MM.1S (cell line): ENCODE measurements around the gene PLXNA2.

ENCODE experiments used
- DNase-seq: peaks from one replicate; pipeline ENCODE4 v3.0.0-alpha.2; 2015
- H2AFZ ChIP-seq: fragments of 300-600 bp; sonication (generic); 2 replicates; pipeline ENCODE4 v1.6.0; 2016; ENCODE audit warnings: antibody characterized with exemption, low read length
- H3F3A ChIP-seq: fragments of 300-600 bp; sonication (generic); 2 replicates; pipeline ENCODE4 v1.6.1; 2016; ENCODE audit warnings: mild to moderate bottlenecking, antibody characterized with exemption, low read length, moderate library complexity, mixed read lengths; ENCODE audit not compliant: insufficient read depth
- H3K27ac ChIP-seq: fragments of 300-600 bp; sonication (generic); 2 replicates; pipeline ENCODE4 v1.5.1; 2016; ENCODE audit warnings: mild to moderate bottlenecking, low read length
- H3K27me3 ChIP-seq: fragments of 300-600 bp; sonication (generic); replicated peaks from 2 replicates; pipeline ENCODE4 v1.6.0; 2016; ENCODE audit warnings: low read length; ENCODE audit not compliant: insufficient read depth
- H3K36me3 ChIP-seq: fragments of 300-600 bp; sonication (generic); replicated peaks from 2 replicates; pipeline ENCODE4 v1.6.1; 2016; ENCODE audit warnings: mild to moderate bottlenecking, low read length, mixed read lengths; ENCODE audit not compliant: insufficient read depth
- H3K4me1 ChIP-seq: fragments of 300-600 bp; sonication (generic); 2 replicates; pipeline ENCODE4 v1.6.1; 2016; ENCODE audit warnings: low read length, mixed read lengths
- H3K4me2 ChIP-seq: fragments of 300-600 bp; sonication (generic); 2 replicates; pipeline ENCODE4 v1.6.0; 2016; ENCODE audit warnings: low read depth, low read length
- H3K4me3 ChIP-seq: fragments of 300-600 bp; sonication (generic); 2 replicates; pipeline ENCODE4 v1.5.1; 2016; ENCODE audit warnings: low read length, mixed read lengths
- H3K79me2 ChIP-seq: fragments of 300-600 bp; sonication (generic); 2 replicates; pipeline ENCODE4 v1.6.1; 2016; ENCODE audit warnings: mixed run types, low read length, mixed read lengths
- H3K9ac ChIP-seq: fragments of 300-600 bp; sonication (generic); 2 replicates; pipeline ENCODE4 v1.6.1; 2016; ENCODE audit warnings: low read length, mixed read lengths
- H3K9me2 ChIP-seq: fragments of 300-600 bp; sonication (generic); replicated peaks from 2 replicates; pipeline ENCODE4 v1.6.1; 2016; ENCODE audit warnings: mild to moderate bottlenecking, low read length, mixed read lengths; ENCODE audit not compliant: insufficient read depth
- H3K9me3 ChIP-seq: fragments of 300-600 bp; sonication (generic); replicated peaks from 2 replicates; pipeline ENCODE4 v1.6.1; 2016; ENCODE audit warnings: mild to moderate bottlenecking, low read length, mixed read lengths; ENCODE audit not compliant: insufficient read depth
- H4K20me1 ChIP-seq: fragments of 300-600 bp; sonication (generic); 2 replicates; pipeline ENCODE4 v1.6.1; 2016; ENCODE audit warnings: mild to moderate bottlenecking, low read length, moderate library complexity, mixed read lengths; ENCODE audit not compliant: insufficient read depth
- EZH2 ChIP-seq: fragments of 300-600 bp; sonication (generic); optimal IDR thresholded peaks from 2 replicates; pipeline ENCODE3; 2017; ENCODE audit warnings: low read depth, mild to moderate bottlenecking, antibody characterized with exemption, low read length, mixed read lengths
- EZH2phosphoT487 ChIP-seq: fragments of 300-600 bp; sonication (generic); IDR thresholded peaks from 2 replicates; pipeline ENCODE4 v1.6.1; 2018; ENCODE audit warnings: antibody characterized with exemption, low read length
- TF ChIP-seq, protein P1 (sequence below): fragments of 300-600 bp; sonication (generic); IDR thresholded peaks from 2 replicates; pipeline ENCODE4 v1.5.1; 2016; ENCODE audit warnings: antibody characterized with exemption, low read length, mixed read lengths

The PLXNA2 gene

GRCh38 chr1:207972337-207972736, 271.8 kb downstream of the PLXNA2 start:
- H3K9me3 ChIP-seq, result no peaks in the 10 kb centered on the region
- H3K27ac ChIP-seq, result no peak overlapping the region
- H3K9ac ChIP-seq, result no peak overlapping the region
- no peaks in the 10 kb centered on the region for H3K4me1 ChIP-seq
- no peaks in the 10 kb centered on the region for H3K79me2 ChIP-seq
- no peak overlapping the region for H3K4me3 ChIP-seq
- H4K20me1 ChIP-seq, result no peaks in the 10 kb centered on the region
- H3K27me3 ChIP-seq, result no peaks in the 10 kb centered on the region
- no peak for DNase-seq
- H3K9me2 ChIP-seq, result no peaks in the 10 kb centered on the region
- no peak for TF ChIP-seq EZH2phosphoT487
- TF ChIP-seq EZH2, result no peak
- TF ChIP-seq, protein P1, sequence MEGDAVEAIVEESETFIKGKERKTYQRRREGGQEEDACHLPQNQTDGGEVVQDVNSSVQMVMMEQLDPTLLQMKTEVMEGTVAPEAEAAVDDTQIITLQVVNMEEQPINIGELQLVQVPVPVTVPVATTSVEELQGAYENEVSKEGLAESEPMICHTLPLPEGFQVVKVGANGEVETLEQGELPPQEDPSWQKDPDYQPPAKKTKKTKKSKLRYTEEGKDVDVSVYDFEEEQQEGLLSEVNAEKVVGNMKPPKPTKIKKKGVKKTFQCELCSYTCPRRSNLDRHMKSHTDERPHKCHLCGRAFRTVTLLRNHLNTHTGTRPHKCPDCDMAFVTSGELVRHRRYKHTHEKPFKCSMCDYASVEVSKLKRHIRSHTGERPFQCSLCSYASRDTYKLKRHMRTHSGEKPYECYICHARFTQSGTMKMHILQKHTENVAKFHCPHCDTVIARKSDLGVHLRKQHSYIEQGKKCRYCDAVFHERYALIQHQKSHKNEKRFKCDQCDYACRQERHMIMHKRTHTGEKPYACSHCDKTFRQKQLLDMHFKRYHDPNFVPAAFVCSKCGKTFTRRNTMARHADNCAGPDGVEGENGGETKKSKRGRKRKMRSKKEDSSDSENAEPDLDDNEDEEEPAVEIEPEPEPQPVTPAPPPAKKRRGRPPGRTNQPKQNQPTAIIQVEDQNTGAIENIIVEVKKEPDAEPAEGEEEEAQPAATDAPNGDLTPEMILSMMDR, result no peak
- no peaks in the 10 kb centered on the region for H3F3A ChIP-seq
- H3K36me3 ChIP-seq, result no peaks in the 10 kb centered on the region
- no peak overlapping the region for H3K4me2 ChIP-seq
- no peak overlapping the region for H2AFZ ChIP-seq
